Activated CD4-positive, alpha-beta T cell treated with anti-CD3 and anti-CD28 coated beads for 48 hours (primary cell): ENCODE measurements around the gene FAM240A.
"Not testable (repeated sequence)": the region's sequence is repeated elsewhere in the genome, so short reads cannot be mapped to it uniquely, and the experiment has no call there.

Source experiments
- DNase-seq: peaks from one replicate; pipeline ENCODE4 v3.0.0-alpha.2; 2020

FAM240A gene

DNA sequence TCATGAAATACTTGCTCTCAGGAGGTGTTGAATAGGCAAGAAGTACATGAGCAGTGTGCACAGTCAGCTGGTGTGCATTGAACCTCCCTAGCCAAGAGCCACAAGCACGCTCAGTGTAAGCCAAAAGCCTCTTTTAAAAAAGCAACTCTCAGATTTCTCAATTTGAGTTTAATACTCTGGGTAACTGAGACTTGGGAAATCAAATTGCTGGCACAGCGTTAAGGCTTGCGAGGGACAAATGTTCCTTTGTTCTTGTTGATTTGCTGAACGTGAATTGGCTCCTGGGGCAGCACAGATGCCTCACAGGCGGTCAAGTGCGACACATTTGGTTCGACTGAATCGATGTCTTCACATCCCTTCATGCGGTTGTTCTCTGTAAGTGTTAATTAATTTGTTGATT is at the start of gene FAM240A:
Gene FAM240A, plus strand, starts transcription at position 202 of the 400 bp plus-strand sequence. Its CDS starts 159 bp downstream, at position 361.
- no peak for DNase-seq

DNA sequence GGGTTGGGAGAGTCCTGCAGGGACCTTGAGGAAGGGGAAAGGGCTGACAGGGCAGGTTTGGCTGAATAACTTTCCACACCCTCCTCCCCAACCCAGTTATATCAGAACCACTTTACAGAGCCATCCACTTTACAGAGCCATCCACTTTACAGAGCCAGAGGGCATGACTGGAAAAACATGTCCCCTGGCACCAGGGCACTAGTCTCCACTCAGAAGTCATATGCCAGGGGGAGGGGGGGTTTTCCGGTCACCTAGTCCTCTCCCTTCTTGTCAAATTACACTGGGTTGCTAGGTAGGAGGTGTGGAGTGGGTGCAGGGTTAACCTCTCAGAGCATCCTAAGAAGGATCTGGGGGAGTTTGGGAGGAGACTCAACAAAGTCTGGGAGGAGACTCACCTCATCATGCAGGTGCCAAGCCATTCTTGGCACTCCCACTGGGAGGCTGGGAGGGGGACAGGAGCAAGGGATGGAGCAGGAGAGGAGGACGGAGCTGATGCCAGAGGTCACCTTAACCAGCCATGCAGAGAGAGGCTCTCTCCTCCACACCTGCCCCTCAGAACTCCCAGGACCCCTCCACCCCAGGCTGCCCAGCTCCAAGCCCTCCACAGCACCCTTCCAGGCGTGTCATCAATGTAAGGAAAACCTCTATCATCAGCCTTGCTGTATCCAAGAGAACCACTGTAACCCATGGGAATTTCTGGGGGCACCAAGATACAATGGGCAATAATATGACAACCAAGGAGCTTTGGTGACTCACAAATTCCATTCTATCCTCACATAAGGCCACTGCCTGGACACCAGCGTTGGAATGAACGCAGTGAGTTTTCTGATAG is 47.9 kb upstream of the FAM240A start:
- no peak for DNase-seq

DNA sequence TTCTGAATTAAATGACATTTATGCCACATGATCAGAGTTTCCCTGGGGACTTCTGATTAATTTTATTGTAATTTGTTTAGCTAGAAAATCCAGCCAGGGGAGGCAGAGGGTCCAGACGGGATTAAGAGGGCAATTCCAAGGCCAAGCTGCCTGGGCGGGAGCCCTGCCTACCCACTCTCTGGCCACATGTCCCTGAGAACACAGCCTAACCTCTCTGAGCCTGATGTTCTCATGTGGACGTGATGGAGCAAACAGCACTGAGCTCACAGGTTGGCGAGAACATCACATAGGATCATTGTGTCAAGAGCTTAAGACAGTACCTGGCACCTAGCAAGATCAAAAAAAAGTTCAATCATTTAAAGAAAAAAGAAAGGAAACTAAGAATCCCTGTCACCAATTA is 47.2 kb upstream of the FAM240A start:
- no peak for DNase-seq

DNA sequence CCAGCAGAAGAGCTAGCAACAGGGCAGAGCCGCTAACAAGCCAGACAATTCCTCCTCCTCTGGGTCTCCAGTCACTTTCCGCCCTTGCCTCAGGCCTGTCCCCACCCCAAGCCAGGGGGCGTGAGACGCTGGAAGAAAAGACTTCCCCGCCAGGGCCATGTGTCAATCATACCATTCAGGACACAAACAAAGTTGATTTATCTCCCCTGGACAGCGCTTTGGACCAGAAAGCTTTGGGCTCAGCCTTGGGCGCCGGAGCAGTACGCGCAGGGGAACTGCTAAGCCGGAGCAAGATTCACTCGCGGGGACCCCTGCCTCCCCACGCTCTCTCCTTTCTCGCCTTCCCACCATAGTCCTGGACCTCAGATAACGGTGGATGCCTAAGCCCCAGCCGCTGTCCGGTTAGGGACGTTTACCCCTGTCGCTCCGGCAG is 46.7 kb upstream of the FAM240A start:
- no peak for DNase-seq

GRCh38 chr3:46566040-46566641 is 46.2 kb upstream of the FAM240A start, which contains the start of gene LRRC2:
TSS of gene LRRC2 (minus strand) at chr3:46566302. CDS start at chr3:46551591, 14,711 bp downstream.
- peak; percentile 28 for DNase-seq

- DNase-seq = no peak
Measured at GRCh38 chr3:46571684-46572083, 40.6 kb upstream of the FAM240A start.

- DNase-seq = no peak
Measured at GRCh38 chr3:46573701-46574100, 38.6 kb upstream of the FAM240A start.

DNA sequence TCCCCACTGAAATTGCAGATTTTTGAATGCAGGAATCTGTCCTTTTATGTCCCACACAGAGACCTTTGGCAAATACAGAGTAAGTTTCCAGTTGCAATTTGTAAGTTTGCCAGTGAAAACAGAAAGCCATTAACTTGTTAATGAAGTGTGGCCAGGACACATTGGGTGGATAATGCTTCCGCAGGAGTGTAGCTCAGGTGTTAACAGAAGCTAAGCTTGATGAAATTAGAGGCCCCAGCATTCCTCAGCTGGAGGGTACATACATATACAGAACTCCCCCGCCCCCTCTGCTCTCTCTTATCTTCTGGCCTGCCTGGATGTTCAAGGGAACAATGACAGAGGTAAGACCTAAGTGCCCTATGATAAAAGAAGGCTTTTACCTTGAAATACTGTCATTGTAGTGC is 38.1 kb upstream of the FAM240A start:
- DNase-seq = no peak

DNA sequence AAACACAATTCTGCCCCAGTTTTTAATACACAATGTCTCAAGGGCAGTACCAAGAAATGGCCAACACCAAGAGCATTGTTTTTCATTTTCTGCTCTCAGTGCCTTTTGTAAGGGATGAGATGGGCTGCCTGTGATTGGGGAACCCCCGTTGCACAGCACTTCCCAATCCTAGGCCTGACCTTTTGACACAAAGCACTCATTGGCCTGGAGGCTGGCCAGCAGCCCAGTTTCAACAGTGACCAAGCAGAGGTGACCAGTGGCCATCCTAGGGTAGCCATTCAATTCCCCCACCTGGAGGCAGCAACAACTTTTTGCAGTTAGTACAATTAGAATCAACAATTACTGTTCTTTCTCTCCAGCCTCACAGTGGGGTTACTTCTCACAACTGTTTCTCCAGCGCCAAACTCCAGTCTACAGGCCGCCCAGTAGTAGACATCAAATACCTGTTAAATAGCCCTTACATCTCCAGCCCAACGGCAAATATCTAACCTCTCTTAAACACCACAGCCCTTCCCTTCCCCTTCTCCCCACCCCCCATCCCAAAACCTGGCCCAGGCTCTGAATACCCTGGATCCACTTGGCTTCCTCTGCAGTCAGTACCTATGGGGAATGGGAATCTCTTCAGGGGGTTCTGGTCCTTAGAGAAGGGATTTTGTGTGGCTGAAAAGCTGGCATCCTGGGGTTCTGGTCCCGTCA is 37.3 kb upstream of the FAM240A start:
- DNase-seq = no peak

- no peak for DNase-seq
Measured at GRCh38 chr3:46575577-46576222, 36.6 kb upstream of the FAM240A start.

GRCh38 chr3:46576386-46576785 is 35.9 kb upstream of the FAM240A start:
- DNase-seq = no peak

GRCh38 chr3:46576879-46577278 is 35.4 kb upstream of the FAM240A start:
- DNase-seq = no peak

GRCh38 chr3:46577580-46578249 is 34.6 kb upstream of the FAM240A start:
- not testable (repeated sequence) for DNase-seq

GRCh38 chr3:46578973-46579755 is 33.2 kb upstream of the FAM240A start:
- DNase-seq = no peak

GRCh38 chr3:46579756-46580286 is 32.5 kb upstream of the FAM240A start:
- no peak for DNase-seq

DNA sequence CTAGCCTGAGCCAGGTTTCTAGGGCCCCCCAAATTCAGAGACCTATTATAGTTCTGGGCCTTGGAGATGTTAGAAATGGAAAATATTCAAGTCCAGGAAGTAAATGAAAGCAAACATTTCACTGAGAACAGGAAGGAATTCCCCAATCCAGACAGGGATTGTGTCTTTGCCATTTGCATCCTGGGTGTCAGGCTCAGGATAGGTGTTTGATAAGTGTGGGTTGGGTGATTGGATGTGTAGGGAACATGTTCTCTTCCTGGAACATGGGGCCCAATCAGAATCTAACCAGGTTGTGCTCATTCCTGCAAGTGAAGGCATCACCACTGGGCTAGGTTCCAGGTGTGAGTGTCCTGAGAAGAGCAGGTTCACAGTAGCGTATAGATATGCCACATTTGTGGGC is 31.6 kb upstream of the FAM240A start:
- no peak for DNase-seq

- no peak for DNase-seq
Measured at GRCh38 chr3:46584598-46585467, 27.5 kb upstream of the FAM240A start.

GRCh38 chr3:46585799-46586693 is 26.3 kb upstream of the FAM240A start:
- DNase-seq = no peak

DNA sequence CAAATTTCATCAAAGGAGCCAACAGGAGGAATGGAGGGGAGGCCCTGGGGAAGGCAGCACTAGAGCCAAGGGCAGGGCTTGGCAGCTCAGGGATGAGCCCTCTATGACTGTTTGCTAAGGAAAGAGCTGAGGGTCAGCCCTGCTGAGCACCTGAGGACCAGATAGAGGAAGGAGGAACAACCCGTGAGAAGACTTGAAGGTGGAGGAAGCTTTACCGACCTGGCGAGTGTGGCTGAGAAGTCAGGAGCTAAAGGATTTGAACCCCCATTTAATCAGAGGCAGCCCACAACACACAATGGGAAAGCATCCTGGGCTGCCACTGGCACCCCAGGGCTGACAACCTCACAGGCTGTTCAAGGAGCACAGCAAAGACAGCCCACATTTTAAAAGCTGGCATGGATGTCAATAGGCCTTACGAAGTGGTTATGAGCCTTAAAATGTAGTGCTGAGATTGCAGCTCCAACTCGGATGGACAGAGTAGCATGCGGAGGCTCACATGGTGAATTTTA is 25.5 kb upstream of the FAM240A start:
- DNase-seq = no peak
